GM23338 (cell line): Measurements from ENCODE around the gene FRAS1. TPM values are rescaled to one million over a fixed set of nuclear protein-coding genes. Genes with fewer than 3 reads are reported as not detected.

ENCODE experiments used
- ATAC-seq: fragments of 200-7000 bp; cut with Tn5 transposase; 3 replicates; pipeline ENCODE4 v1.9.1; 2020
- DNase-seq: peaks from one replicate; pipeline ENCODE4 v3.0.0-alpha.2; 2015; ENCODE audit warnings: low spot score
- H2AFZ ChIP-seq: fragments of 200-600 bp; sonication (generic); 2 replicates; pipeline ENCODE4 v1.8.0; 2016; ENCODE audit warnings: antibody characterized with exemption, mild to moderate bottlenecking, moderate library complexity
- H3F3A ChIP-seq: fragments of 200-600 bp; sonication (generic); replicated peaks from 2 replicates; pipeline ENCODE4 v1.8.0; 2017; ENCODE audit warnings: antibody characterized with exemption, mixed run types, low read depth
- H3K27ac ChIP-seq: fragments of 200-600 bp; sonication (generic); 2 replicates; pipeline ENCODE4 v1.6.1; 2016; ENCODE audit warnings: low read depth
- H3K27me3 ChIP-seq: fragments of 200-600 bp; sonication (generic); 2 replicates; pipeline ENCODE4 v1.8.0; 2016; ENCODE audit warnings: mild to moderate bottlenecking, mixed run types, moderate library complexity; ENCODE audit not compliant: insufficient read depth
- H3K36me3 ChIP-seq: fragments of 200-600 bp; sonication (generic); 2 replicates; pipeline ENCODE4 v1.8.0; 2016; ENCODE audit warnings: mild to moderate bottlenecking; ENCODE audit not compliant: insufficient read depth
- H3K4me1 ChIP-seq: fragments of 200-600 bp; sonication (generic); 2 replicates; pipeline ENCODE4 v1.8.0; 2016; ENCODE audit warnings: mild to moderate bottlenecking, moderate library complexity; ENCODE audit not compliant: insufficient read depth
- H3K4me2 ChIP-seq: fragments of 200-600 bp; sonication (generic); 2 replicates; pipeline ENCODE4 v1.7.1; 2017; ENCODE audit warnings: mixed run types
- H3K4me3 ChIP-seq: fragments of 200-600 bp; sonication (generic); 2 replicates; pipeline ENCODE4 v1.6.1; 2016; ENCODE audit warnings: mixed run types
- H3K79me2 ChIP-seq: fragments of 200-600 bp; sonication (generic); replicated peaks from 2 replicates; pipeline ENCODE4 v1.8.0; 2017; ENCODE audit warnings: mild to moderate bottlenecking; ENCODE audit not compliant: insufficient read depth
- H3K9me2 ChIP-seq: fragments of 200-600 bp; sonication (generic); 2 replicates; pipeline ENCODE4 v1.8.0; 2017; ENCODE audit not compliant: insufficient read depth
- H4K20me1 ChIP-seq: fragments of 200-600 bp; sonication (generic); replicated peaks from 2 replicates; pipeline ENCODE4 v1.8.0; 2017; ENCODE audit warnings: mild to moderate bottlenecking; ENCODE audit not compliant: insufficient read depth
- H3K27ac Mint-ChIP-seq: 2 replicates; pipeline ENCODE4 v1.8.0; 2020; ENCODE audit warnings: inconsistent platforms, mild to moderate bottlenecking, moderate library complexity, mixed read lengths
- H3K27me3 Mint-ChIP-seq: 3 replicates; pipeline ENCODE4 v1.8.0; 2022; ENCODE audit warnings: low read depth, mild to moderate bottlenecking, moderate library complexity, mixed read lengths, inconsistent platforms; ENCODE audit not compliant: insufficient read depth, poor library complexity
- H3K36me3 Mint-ChIP-seq: 3 replicates; pipeline ENCODE4 v1.8.0; 2021; ENCODE audit warnings: low read depth, mild to moderate bottlenecking, inconsistent platforms, moderate library complexity, mixed read lengths
- H3K4me1 Mint-ChIP-seq: 3 replicates; pipeline ENCODE4 v1.8.0; 2020; ENCODE audit warnings: mild to moderate bottlenecking, inconsistent platforms, mixed read lengths
- H3K4me3 Mint-ChIP-seq: 3 replicates; pipeline ENCODE4 v1.8.0; 2021; ENCODE audit warnings: moderate library complexity, mild to moderate bottlenecking, inconsistent platforms, mixed read lengths
- H3K9me3 Mint-ChIP-seq: 3 replicates; pipeline ENCODE4 v1.8.0; 2020; ENCODE audit warnings: moderate library complexity, mild to moderate bottlenecking, inconsistent platforms, mixed read lengths
- EZH2 ChIP-seq: fragments of 200-600 bp; sonication (generic); IDR thresholded peaks from one replicate; pipeline ENCODE4 v1.8.0; 2017; ENCODE audit warnings: antibody characterized with exemption, mild to moderate bottlenecking, low read depth; ENCODE audit not compliant: unreplicated experiment
- JUNB ChIP-seq: IDR thresholded peaks from one replicate; pipeline ENCODE4 v1.6.1; 2016; ENCODE audit warnings: antibody characterized with exemption; ENCODE audit not compliant: unreplicated experiment
- POLR2AphosphoS5 ChIP-seq: IDR thresholded peaks from 2 replicates; pipeline ENCODE4 v1.6.1; 2016; ENCODE audit warnings: antibody characterized with exemption, low read depth
- STAT1 ChIP-seq: IDR thresholded peaks from one replicate; pipeline ENCODE4 v1.6.1; 2016; ENCODE audit warnings: antibody characterized with exemption; ENCODE audit not compliant: unreplicated experiment
- ZNF114 ChIP-seq: fragments of 250-450 bp; sonication (Bioruptor Pico); IDR thresholded peaks from 2 replicates; pipeline ENCODE4 v1.5.0; 2020; ENCODE audit warnings: mild to moderate bottlenecking, moderate library complexity
- polyA plus RNA-seq: library from polyadenylated mRNA; unstranded; fragments of >200 nt; fragmentation: Nextera tagmentation; extraction: Ambion mirVana; gene quantifications from 2 replicates; pipeline ENCODE4 v1.2.1, GENCODE V29; 2016
- total RNA-seq: library from RNA; depleted of rRNA; stranded (reverse); fragments of >200 nt; shearing (Covaris generic); gene quantifications from 2 replicates; pipeline ENCODE4 v1.2.3, GENCODE V29; 2014
- TF ChIP-seq, protein P1 (sequence below): fragments of 250-450 bp; sonication (Bioruptor Pico); IDR thresholded peaks from 2 replicates; pipeline ENCODE4 v1.5.0; 2020; ENCODE audit warnings: mild to moderate bottlenecking, moderate library complexity

The FRAS1 gene
- total and polyA plus RNA-seq, 2 experiments from 2014 or later = 12.4 to 108 TPM

DNA sequence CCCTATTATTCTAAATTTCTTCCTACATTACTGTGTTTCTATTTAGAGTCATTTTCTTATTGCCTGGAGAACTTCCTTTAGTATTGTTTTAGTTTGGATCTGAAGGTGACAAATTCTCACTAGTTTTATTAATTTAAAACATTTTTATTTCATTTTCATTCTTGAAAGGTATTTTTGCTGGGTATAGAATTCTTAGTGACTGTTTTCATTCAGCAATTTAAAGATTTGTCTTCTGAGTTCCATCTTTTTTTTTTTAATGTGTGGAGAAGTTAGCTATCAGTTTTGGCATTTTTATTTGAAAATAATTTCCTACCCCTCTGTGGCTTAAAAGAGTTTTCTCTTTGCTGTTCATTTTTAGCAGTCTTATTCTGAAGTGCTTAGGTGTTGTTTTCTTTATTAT lies 169.2 kb downstream of the FRAS1 start:
- Mint-ChIP-seq H3K36me3 (peaks cover 8% of the 10 kb centered on the region; the same call in 2 of the 3 replicates), H3K27ac (no peak overlapping the region), H3K4me3 (no peak overlapping the region), H3K27me3 (peaks cover 1% of the 10 kb centered on the region), H3K4me1 (peaks cover 47% of the 10 kb centered on the region), H3K9me3 (peaks cover 7% of the 10 kb centered on the region; the same call in 2 of the 3 replicates)
- Histone ChIP-seq H3F3A (peaks cover 4% of the 10 kb centered on the region; the same call in 1 of the 2 replicates), H2AFZ (no peak overlapping the region), H3K79me2 (peaks cover 86% of the 10 kb centered on the region), H3K4me1 (peaks cover 45% of the 10 kb centered on the region), H3K9me2 (no peaks in the 10 kb centered on the region), H3K4me3 (no peak overlapping the region), H3K27me3 (no peaks in the 10 kb centered on the region), H4K20me1 (peaks cover 21% of the 10 kb centered on the region), H3K27ac (no peak overlapping the region), H3K4me2 (no peak overlapping the region), H3K36me3 (no peaks in the 10 kb centered on the region)
- no peak for ATAC-seq
- no peak for DNase-seq
- TF ChIP-seq EZH2 (no peak), STAT1 (no peak), ZNF114 (CRISPR knock-in tag) (no peak), POLR2AphosphoS5 (no peak)
- TF ChIP-seq, protein P1, sequence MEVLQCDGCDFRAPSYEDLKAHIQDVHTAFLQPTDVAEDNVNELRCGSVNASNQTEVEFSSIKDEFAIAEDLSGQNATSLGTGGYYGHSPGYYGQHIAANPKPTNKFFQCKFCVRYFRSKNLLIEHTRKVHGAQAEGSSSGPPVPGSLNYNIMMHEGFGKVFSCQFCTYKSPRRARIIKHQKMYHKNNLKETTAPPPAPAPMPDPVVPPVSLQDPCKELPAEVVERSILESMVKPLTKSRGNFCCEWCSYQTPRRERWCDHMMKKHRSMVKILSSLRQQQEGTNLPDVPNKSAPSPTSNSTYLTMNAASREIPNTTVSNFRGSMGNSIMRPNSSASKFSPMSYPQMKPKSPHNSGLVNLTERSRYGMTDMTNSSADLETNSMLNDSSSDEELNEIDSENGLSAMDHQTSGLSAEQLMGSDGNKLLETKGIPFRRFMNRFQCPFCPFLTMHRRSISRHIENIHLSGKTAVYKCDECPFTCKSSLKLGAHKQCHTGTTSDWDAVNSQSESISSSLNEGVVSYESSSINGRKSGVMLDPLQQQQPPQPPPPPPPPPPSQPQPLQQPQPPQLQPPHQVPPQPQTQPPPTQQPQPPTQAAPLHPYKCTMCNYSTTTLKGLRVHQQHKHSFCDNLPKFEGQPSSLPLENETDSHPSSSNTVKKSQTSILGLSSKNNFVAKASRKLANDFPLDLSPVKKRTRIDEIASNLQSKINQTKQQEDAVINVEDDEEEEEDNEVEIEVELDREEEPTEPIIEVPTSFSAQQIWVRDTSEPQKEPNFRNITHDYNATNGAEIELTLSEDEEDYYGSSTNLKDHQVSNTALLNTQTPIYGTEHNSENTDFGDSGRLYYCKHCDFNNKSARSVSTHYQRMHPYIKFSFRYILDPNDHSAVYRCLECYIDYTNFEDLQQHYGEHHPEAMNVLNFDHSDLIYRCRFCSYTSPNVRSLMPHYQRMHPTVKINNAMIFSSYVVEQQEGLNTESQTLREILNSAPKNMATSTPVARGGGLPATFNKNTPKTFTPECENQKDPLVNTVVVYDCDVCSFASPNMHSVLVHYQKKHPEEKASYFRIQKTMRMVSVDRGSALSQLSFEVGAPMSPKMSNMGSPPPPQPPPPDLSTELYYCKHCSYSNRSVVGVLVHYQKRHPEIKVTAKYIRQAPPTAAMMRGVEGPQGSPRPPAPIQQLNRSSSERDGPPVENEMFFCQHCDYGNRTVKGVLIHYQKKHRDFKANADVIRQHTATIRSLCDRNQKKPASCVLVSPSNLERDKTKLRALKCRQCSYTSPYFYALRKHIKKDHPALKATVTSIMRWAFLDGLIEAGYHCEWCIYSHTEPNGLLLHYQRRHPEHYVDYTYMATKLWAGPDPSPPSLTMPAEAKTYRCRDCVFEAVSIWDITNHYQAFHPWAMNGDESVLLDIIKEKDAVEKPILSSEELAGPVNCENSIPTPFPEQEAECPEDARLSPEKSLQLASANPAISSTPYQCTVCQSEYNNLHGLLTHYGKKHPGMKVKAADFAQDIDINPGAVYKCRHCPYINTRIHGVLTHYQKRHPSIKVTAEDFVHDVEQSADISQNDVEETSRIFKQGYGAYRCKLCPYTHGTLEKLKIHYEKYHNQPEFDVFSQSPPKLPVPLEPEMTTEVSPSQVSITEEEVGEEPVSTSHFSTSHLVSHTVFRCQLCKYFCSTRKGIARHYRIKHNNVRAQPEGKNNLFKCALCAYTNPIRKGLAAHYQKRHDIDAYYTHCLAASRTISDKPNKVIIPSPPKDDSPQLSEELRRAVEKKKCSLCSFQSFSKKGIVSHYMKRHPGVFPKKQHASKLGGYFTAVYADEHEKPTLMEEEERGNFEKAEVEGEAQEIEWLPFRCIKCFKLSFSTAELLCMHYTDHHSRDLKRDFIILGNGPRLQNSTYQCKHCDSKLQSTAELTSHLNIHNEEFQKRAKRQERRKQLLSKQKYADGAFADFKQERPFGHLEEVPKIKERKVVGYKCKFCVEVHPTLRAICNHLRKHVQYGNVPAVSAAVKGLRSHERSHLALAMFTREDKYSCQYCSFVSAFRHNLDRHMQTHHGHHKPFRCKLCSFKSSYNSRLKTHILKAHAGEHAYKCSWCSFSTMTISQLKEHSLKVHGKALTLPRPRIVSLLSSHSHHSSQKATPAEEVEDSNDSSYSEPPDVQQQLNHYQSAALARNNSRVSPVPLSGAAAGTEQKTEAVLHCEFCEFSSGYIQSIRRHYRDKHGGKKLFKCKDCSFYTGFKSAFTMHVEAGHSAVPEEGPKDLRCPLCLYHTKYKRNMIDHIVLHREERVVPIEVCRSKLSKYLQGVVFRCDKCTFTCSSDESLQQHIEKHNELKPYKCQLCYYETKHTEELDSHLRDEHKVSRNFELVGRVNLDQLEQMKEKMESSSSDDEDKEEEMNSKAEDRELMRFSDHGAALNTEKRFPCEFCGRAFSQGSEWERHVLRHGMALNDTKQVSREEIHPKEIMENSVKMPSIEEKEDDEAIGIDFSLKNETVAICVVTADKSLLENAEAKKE (CRISPR knock-in tag) = no peak

DNA sequence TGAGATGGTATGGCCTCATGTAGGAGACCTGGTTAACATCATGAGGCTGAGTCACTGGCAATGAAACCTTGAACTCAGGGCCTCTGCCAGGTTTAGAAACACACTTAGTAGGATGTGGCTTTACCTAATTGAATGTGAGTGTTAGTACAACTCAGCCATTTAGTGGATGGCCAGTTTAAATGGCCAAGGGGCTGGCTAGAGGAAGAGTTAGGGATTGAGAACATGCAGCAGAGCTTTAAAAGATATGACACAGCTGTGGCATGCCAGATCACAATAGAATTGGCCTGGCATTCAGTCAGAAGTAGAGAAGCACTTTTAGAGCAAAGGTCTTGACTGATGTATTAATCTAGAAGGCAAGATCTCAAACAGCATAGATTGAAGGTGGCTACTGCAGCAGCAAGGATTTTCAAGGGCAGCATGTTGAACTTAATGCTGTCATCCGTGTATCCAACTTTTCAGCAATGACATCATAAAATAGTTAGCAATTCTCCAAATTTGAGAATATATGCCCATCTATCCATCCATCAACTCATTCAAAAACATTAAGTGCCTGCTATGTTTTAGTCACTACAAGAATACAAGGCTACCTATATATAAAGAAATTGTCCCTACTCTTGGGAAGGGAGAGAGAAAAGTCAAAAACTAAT lies 170.4 kb downstream of the FRAS1 start:
- DNase-seq = no peak
- Mint-ChIP-seq H3K4me1 (peaks cover 34% of the 10 kb centered on the region), H3K27ac (no peak overlapping the region; the same call in 1 of the 2 replicates), H3K4me3 (no peak overlapping the region), H3K27me3 (peaks cover 1% of the 10 kb centered on the region), H3K36me3 (peaks cover 8% of the 10 kb centered on the region; the same call in 2 of the 3 replicates), H3K9me3 (peaks cover 7% of the 10 kb centered on the region; the same call in 2 of the 3 replicates)
- H2AFZ ChIP-seq = no peak overlapping the region
- H3K4me2 ChIP-seq = no peak overlapping the region
- no peaks in the 10 kb centered on the region for H3K27me3 ChIP-seq
- H3K27ac ChIP-seq = no peak overlapping the region
- peaks cover 92% of the 10 kb centered on the region for H3K79me2 ChIP-seq
- no peak for ATAC-seq
- H3K4me1 ChIP-seq = peaks cover 33% of the 10 kb centered on the region
- H3K4me3 ChIP-seq = no peak overlapping the region
- H3K36me3 ChIP-seq = no peaks in the 10 kb centered on the region
- H3F3A ChIP-seq = no peaks in the 10 kb centered on the region
- H4K20me1 ChIP-seq = peaks cover 17% of the 10 kb centered on the region
- H3K9me2 ChIP-seq = no peaks in the 10 kb centered on the region
- TF ChIP-seq, protein P1 (CRISPR knock-in tag) = no peak
- TF ChIP-seq JUNB = no peak
